Mesothelial cell of epicardium (in vitro differentiated cells): ENCODE results near the gene ACTL10. TPM values are rescaled to one million over a fixed set of nuclear protein-coding genes. Genes with fewer than 3 reads are reported as not detected.

Experiments used
- DNase-seq, 2 experiments: peaks; one replicate each; pipeline ENCODE4 v3.0.0; 2021; ENCODE audit warnings: low spot score in 2 of 2; ENCODE audit not compliant: unreplicated experiment in 2 of 2
- H3K27ac Mint-ChIP-seq: 2 replicates; pipeline ENCODE4 v1.8.0; 2021; ENCODE audit warnings: mixed read lengths
- H3K27me3 Mint-ChIP-seq: 2 replicates; pipeline ENCODE4 v1.8.0; 2021; ENCODE audit warnings: low read depth, mixed read lengths
- H3K36me3 Mint-ChIP-seq: 2 replicates; pipeline ENCODE4 v1.8.0; 2021; ENCODE audit warnings: mixed read lengths
- H3K4me1 Mint-ChIP-seq: 2 replicates; pipeline ENCODE4 v1.8.0; 2021; ENCODE audit warnings: mixed read lengths
- H3K4me3 Mint-ChIP-seq: 2 replicates; pipeline ENCODE4 v1.8.0; 2021; ENCODE audit warnings: mild to moderate bottlenecking, moderate library complexity, mixed read lengths
- H3K9me3 Mint-ChIP-seq: 2 replicates; pipeline ENCODE4 v1.8.0; 2021; ENCODE audit warnings: mixed read lengths
- total RNA-seq: library from RNA; stranded (reverse); gene quantifications from 3 replicates; pipeline ENCODE4 v1.2.1, GENCODE V29; 2021
- TF ChIP-seq, protein P1 (sequence below): fragments of 200-600 bp; sonication (generic); IDR thresholded peaks from one replicate; pipeline ENCODE4 v1.5.0; 2021; ENCODE audit warnings: antibody characterized with exemption; ENCODE audit not compliant: unreplicated experiment

The ACTL10 gene
- total RNA-seq, 1 donor from 2014 or later, result 0.63 TPM

DNA sequence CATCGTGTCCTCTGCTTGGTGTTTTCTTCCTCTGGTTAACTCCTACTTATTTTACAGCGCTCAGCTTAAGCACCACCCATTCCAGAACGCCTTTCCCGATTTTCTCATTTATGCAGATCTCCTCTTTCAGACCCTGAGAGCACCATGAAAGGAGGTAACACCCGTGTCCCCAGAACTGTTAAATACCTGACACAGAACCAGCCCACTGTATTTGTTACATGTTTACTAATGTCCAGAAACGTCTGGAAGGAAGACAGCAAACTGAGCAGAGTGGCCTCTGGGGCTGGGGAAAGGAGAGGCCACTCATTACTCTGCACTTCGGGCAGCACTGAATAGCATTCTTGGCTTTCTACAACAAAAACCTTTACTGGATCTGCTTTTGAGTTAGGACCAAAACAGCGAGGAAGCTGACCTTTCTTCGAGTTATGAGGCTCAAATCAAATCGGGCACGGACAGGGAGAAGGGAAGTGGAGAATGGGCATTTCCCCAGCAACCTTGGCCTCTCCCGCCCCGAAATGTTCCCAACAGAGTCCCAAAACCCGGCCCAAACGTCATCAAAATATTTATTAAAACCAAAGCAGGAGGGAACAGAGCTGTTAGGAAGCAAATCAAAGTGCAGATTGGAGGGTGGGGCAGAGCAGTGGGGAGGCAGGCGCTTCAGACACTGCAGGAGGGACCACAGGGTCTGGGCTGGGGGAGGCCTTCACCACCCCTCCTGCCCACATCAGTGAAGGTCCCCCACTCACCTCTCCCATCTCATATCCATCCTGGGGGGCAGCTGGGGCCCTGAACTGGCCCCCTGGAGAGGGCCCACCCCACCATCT is 8.6 kb downstream of the ACTL10 start:
- no peak for DNase-seq
- Mint-ChIP-seq H3K4me3 (peak overlapping the region; percentile 66), H3K36me3 (peaks cover 9% of the 10 kb centered on the region), H3K27ac (peak overlapping the region; percentile 82), H3K27me3 (no peaks in the 10 kb centered on the region), H3K4me1 (peaks cover 35% of the 10 kb centered on the region), H3K9me3 (no peaks in the 10 kb centered on the region)
- TF ChIP-seq, protein P1, sequence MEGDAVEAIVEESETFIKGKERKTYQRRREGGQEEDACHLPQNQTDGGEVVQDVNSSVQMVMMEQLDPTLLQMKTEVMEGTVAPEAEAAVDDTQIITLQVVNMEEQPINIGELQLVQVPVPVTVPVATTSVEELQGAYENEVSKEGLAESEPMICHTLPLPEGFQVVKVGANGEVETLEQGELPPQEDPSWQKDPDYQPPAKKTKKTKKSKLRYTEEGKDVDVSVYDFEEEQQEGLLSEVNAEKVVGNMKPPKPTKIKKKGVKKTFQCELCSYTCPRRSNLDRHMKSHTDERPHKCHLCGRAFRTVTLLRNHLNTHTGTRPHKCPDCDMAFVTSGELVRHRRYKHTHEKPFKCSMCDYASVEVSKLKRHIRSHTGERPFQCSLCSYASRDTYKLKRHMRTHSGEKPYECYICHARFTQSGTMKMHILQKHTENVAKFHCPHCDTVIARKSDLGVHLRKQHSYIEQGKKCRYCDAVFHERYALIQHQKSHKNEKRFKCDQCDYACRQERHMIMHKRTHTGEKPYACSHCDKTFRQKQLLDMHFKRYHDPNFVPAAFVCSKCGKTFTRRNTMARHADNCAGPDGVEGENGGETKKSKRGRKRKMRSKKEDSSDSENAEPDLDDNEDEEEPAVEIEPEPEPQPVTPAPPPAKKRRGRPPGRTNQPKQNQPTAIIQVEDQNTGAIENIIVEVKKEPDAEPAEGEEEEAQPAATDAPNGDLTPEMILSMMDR, result no peak

- Mint-ChIP-seq H3K4me3 (peak overlapping the region; percentile 34), H3K27me3 (no peaks in the 10 kb centered on the region), H3K9me3 (no peaks in the 10 kb centered on the region), H3K27ac (peak overlapping the region; percentile 79), H3K36me3 (peaks cover 7% of the 10 kb centered on the region), H3K4me1 (peaks cover 35% of the 10 kb centered on the region)
- TF ChIP-seq, protein P1, result no peak
- no peak for DNase-seq
Observed at GRCh38 chr20:33676121-33676520, 9.4 kb downstream of the ACTL10 start.

DNA sequence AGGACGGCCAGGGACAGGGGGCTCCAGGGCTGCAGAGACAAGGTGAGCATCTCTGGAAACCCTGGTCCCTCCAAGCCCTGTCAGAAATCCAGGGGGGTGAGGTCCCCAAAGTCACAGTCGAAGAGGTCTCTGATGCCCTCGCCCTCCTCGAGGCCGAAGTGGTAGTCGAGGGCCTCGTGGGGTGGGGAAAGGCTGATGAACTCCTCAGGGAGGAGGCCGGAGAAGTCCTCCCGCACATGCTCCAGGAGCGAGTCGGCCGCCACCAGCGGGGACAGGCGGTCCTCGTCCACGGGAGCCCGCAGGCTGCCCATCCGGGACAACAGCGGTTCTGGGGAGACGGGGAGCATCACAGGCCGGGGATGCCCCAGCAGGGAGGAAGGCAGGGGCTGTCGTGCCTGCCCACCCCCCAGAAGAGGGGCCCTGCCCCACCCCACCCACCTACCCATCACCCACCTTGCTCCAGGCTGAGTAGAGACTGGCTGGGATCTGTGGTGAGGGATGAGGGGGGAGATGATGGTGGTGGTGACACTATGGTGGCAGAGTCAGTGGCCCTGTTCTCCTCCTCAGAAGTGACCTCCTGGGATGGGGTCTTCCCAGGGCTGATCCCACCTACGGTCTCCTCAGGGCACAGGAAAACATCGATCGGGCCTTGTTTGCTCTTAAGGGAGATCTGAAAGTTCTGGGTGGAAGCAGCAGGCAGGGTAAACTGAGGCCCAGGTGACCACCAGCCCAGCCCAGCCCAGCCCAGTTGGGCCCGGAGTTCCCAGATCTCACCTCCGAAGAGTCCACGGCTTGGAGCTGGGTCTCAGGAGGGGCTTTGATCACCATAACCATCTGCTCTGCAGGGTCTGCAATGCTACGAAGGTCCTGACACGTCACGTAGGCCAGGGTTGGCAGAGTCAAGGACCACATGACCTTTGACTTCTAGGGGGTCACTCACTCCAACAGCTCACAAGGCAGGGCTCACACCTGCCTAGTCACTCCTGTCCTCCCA is 10.2 kb downstream of the ACTL10 start:
- Mint-ChIP-seq H3K4me3 (no peak overlapping the region), H3K27me3 (no peaks in the 10 kb centered on the region)

DNA sequence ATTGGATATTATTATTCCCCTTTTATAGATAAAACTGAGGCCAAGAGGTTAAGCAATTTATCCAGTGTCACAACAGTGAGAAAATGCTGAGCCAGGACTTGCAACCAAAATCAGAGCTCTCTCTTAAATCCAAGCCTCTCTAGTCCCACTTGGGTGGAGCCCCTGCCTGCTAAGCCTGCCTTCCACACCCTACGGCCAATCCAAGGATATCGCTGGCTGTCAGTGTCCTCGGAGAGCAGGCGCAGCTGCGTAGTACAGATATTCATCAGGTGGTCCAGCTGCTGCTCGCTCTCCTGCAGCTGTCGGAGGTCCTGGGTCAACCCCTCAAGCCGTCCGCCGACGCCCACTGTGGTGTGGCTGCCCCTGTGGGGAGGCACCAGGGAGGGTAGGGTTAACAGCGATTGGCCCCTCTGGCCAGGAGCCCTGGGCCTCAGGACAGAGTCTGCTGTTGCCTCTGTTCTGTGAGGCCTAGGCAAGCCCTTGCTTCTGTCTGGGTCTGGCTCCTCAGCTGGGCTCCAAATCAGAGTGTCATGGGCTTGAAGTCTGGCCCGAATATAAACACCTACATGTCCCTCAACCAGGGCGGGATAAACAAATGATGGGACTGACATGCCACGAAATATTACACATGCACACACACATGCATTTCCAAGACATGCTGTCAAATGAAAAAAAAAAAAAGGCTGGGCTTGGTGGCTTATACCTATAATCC is 11.4 kb downstream of the ACTL10 start:
- no peak for DNase-seq
- no peak overlapping the region for H3K27ac Mint-ChIP-seq
- no peak overlapping the region for H3K4me3 Mint-ChIP-seq
- H3K36me3 Mint-ChIP-seq, result peaks cover 4% of the 10 kb centered on the region
- H3K4me1 Mint-ChIP-seq, result peaks cover 22% of the 10 kb centered on the region
- H3K27me3 Mint-ChIP-seq, result no peaks in the 10 kb centered on the region
- TF ChIP-seq, protein P1, result no peak
- no peaks in the 10 kb centered on the region for H3K9me3 Mint-ChIP-seq

More for the DNA sequence above, 10.2 kb downstream of the ACTL10 start:
- no peak for DNase-seq
- Mint-ChIP-seq H3K9me3 (no peaks in the 10 kb centered on the region), H3K27ac (no peak overlapping the region), H3K36me3 (peaks cover 4% of the 10 kb centered on the region), H3K4me1 (peaks cover 34% of the 10 kb centered on the region)
- TF ChIP-seq, protein P1, result no peak

- peaks cover 17% of the 10 kb centered on the region for H3K4me1 Mint-ChIP-seq
- H3K4me3 Mint-ChIP-seq, result no peak overlapping the region
- H3K9me3 Mint-ChIP-seq, result no peaks in the 10 kb centered on the region
- TF ChIP-seq, protein P1, result no peak
- no peak for DNase-seq
- peaks cover 4% of the 10 kb centered on the region for H3K36me3 Mint-ChIP-seq
- no peaks in the 10 kb centered on the region for H3K27me3 Mint-ChIP-seq
- H3K27ac Mint-ChIP-seq, result no peak overlapping the region
Observed at GRCh38 chr20:33679758-33680485, 13.2 kb downstream of the ACTL10 start.
